OCI-M2 (cell line): ENCODE data around the gene PLEKHJ1.

Experiments used
- DNase-seq: peaks from one replicate; lab custom pipeline; 2025; ENCODE audit not compliant: unreplicated experiment; lab: John Stamatoyannopoulos, UW

The PLEKHJ1 gene

GRCh38 chr19:2223959-2224358 lies 12.2 kb downstream of the PLEKHJ1 start:
- no peak for DNase-seq

- DNase-seq, result no peak
Measured at GRCh38 chr19:2223391-2223790, 12.7 kb downstream of the PLEKHJ1 start.

GRCh38 chr19:2221918-2222317 lies 14.2 kb downstream of the PLEKHJ1 start:
- DNase-seq, result no peak

- no peak for DNase-seq
Measured at GRCh38 chr19:2221250-2221831, 14.8 kb downstream of the PLEKHJ1 start.

- DNase-seq, result no peak
Measured at GRCh38 chr19:2219726-2220125, 16.4 kb downstream of the PLEKHJ1 start.

- DNase-seq, result no peak
Measured at GRCh38 chr19:2217591-2217990, 18.5 kb downstream of the PLEKHJ1 start.

GRCh38 chr19:2216361-2217225 lies 19.5 kb downstream of the PLEKHJ1 start:
- DNase-seq, result no peak

- no peak for DNase-seq
Measured at GRCh38 chr19:2215281-2215751, 20.8 kb downstream of the PLEKHJ1 start.

GRCh38 chr19:2214251-2214650 lies 21.9 kb downstream of the PLEKHJ1 start:
- DNase-seq, result no peak

- DNase-seq, result no peak
Measured at GRCh38 chr19:2213799-2214198, 22.3 kb downstream of the PLEKHJ1 start.

- DNase-seq, result no peak
Measured at GRCh38 chr19:2212861-2213711, 23.0 kb downstream of the PLEKHJ1 start.

GRCh38 chr19:2210987-2211740 lies 25.0 kb downstream of the PLEKHJ1 start:
- no peak for DNase-seq

GRCh38 chr19:2210206-2210605 lies 25.9 kb downstream of the PLEKHJ1 start:
- DNase-seq, result no peak

- DNase-seq, result no peak
Measured at GRCh38 chr19:2209408-2209807, 26.7 kb downstream of the PLEKHJ1 start.

GRCh38 chr19:2208975-2209374 lies 27.2 kb downstream of the PLEKHJ1 start:
- no peak for DNase-seq

GRCh38 chr19:2207991-2208860 lies 27.9 kb downstream of the PLEKHJ1 start:
- DNase-seq, result no peak

- DNase-seq, result no peak
Measured at GRCh38 chr19:2207008-2207407, 29.1 kb downstream of the PLEKHJ1 start.

GRCh38 chr19:2202366-2202765 lies 33.8 kb downstream of the PLEKHJ1 start:
- DNase-seq, result no peak

GRCh38 chr19:2201473-2202148 lies 34.5 kb downstream of the PLEKHJ1 start:
- DNase-seq, result no peak
